ENCODE data around the gene NFE2L1.

DNA sequence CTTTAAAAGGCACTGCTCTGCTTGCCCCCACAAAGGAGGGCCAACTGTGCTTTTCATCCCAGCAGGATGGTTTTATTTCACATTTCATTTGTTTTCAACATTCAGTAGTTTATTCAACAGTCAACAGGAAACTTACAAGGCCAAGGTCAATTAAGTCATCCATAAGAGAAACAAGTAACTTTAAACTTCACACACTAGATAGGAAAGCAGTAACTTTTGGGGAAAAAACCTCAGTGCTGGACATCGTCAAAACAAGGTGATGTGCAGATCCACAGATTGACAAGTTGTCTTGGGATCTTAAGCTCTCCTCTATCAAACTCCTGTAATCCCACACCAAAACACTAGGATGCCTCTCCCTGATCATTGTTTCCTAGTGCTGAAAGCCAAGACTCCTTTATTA lies 18.5 kb downstream of the NFE2L1 start:
- TF ChIP-seq EZH2 (optimal IDR thresholded peaks at IDR 0.05; ENCODE audit: low read depth, low read length) = no peak
- TF ChIP-seq, protein P1, sequence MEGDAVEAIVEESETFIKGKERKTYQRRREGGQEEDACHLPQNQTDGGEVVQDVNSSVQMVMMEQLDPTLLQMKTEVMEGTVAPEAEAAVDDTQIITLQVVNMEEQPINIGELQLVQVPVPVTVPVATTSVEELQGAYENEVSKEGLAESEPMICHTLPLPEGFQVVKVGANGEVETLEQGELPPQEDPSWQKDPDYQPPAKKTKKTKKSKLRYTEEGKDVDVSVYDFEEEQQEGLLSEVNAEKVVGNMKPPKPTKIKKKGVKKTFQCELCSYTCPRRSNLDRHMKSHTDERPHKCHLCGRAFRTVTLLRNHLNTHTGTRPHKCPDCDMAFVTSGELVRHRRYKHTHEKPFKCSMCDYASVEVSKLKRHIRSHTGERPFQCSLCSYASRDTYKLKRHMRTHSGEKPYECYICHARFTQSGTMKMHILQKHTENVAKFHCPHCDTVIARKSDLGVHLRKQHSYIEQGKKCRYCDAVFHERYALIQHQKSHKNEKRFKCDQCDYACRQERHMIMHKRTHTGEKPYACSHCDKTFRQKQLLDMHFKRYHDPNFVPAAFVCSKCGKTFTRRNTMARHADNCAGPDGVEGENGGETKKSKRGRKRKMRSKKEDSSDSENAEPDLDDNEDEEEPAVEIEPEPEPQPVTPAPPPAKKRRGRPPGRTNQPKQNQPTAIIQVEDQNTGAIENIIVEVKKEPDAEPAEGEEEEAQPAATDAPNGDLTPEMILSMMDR (IDR thresholded peaks at IDR 0.05; ENCODE audit: low read length) = no peak
- no peak for TF ChIP-seq EZH2phosphoT487 (IDR thresholded peaks at IDR 0.05; ENCODE audit: low read length)
